Neuronal stem cell (in vitro differentiated cells): ENCODE results near the gene NFASC.

ENCODE experiments used
- DNase-seq: peaks from one replicate; pipeline ENCODE4 v3.0.0-alpha.2; 2013; ENCODE audit warnings: low spot score
- H2AFZ ChIP-seq: one replicate; pipeline ENCODE4 v1.6.1; 2013; ENCODE audit warnings: mild to moderate bottlenecking, low read length, inconsistent platforms
- H2AK5ac ChIP-seq: 2 replicates; pipeline ENCODE4 v1.6.1; 2013; ENCODE audit warnings: low read depth, mild to moderate bottlenecking, inconsistent platforms, low read length, moderate library complexity, mixed read lengths
- H2BK120ac ChIP-seq: 2 replicates; pipeline ENCODE4 v1.6.1; 2013; ENCODE audit warnings: low read depth, mild to moderate bottlenecking, inconsistent platforms, low read length, moderate library complexity, mixed read lengths
- H2BK12ac ChIP-seq: one replicate; pipeline ENCODE4 v1.6.1; 2013; ENCODE audit warnings: low read length, inconsistent platforms
- H2BK15ac ChIP-seq: 2 replicates; pipeline ENCODE4 v1.6.1; 2013; ENCODE audit warnings: mild to moderate bottlenecking, low read length, inconsistent platforms, mixed read lengths
- H2BK5ac ChIP-seq: one replicate; pipeline ENCODE4 v1.6.1; 2013; ENCODE audit warnings: inconsistent platforms, mild to moderate bottlenecking, low read length, moderate library complexity
- H3K14ac ChIP-seq: one replicate; pipeline ENCODE4 v1.6.1; 2013; ENCODE audit warnings: low read length, inconsistent platforms
- H3K18ac ChIP-seq: 2 replicates; pipeline ENCODE4 v1.6.1; 2013; ENCODE audit warnings: low read length, inconsistent platforms
- H3K23ac ChIP-seq: 2 replicates; pipeline ENCODE4 v1.6.1; 2013; ENCODE audit warnings: low read depth, mild to moderate bottlenecking, mixed read lengths, low read length, inconsistent platforms; ENCODE audit not compliant: poor library complexity
- H3K27ac ChIP-seq: replicated peaks from 3 replicates; pipeline ENCODE4 v1.5.1; 2013; ENCODE audit warnings: low read length, inconsistent platforms
- H3K27me3 ChIP-seq, 3 experiments: 2 replicates each; pipeline ENCODE4 v1.6.1; 2013; ENCODE audit warnings: low read length in 3 of 3, mild to moderate bottlenecking in 2 of 3, inconsistent platforms in 1 of 3, low read depth in 1 of 3, mixed read lengths in 1 of 3, moderate library complexity in 1 of 3; ENCODE audit not compliant: control insufficient read depth in 3 of 3, insufficient read depth in 3 of 3
- H3K36me3 ChIP-seq, 2 donors: replicated peaks in 1 of 2; 2 replicates each; pipeline ENCODE4 v1.6.1; 2013; ENCODE audit warnings: low read length in 2 of 2; ENCODE audit not compliant: control insufficient read depth in 2 of 2, insufficient read depth in 2 of 2
- H3K4ac ChIP-seq: 2 replicates; pipeline ENCODE4 v1.6.1; 2013; ENCODE audit warnings: inconsistent platforms, mild to moderate bottlenecking, low read length, moderate library complexity
- H3K4me1 ChIP-seq, 2 donors: 1 replicate in 1 of 2; 2 replicates in 1 of 2; pipeline ENCODE4 v1.6.1; 2013; ENCODE audit warnings: low read length in 2 of 2, low read depth in 1 of 2; ENCODE audit not compliant: control insufficient read depth in 2 of 2, insufficient read depth in 1 of 2
- H3K4me2 ChIP-seq: one replicate; pipeline ENCODE4 v1.6.1; 2013; ENCODE audit warnings: mild to moderate bottlenecking, low read length, inconsistent platforms; ENCODE audit not compliant: insufficient read depth, poor library complexity, severe bottlenecking
- H3K4me3 ChIP-seq, 2 donors: 2 replicates each; pipeline ENCODE4 v1.5.1; 2013; ENCODE audit warnings: low read length in 2 of 2, mild to moderate bottlenecking in 2 of 2, inconsistent platforms in 1 of 2, moderate library complexity in 1 of 2
- H3K79me1 ChIP-seq: one replicate; pipeline ENCODE4 v1.6.1; 2013; ENCODE audit warnings: low read depth, mild to moderate bottlenecking, inconsistent platforms, low read length, moderate library complexity
- H3K9ac ChIP-seq: one replicate; pipeline ENCODE4 v1.6.1; 2013; ENCODE audit warnings: mild to moderate bottlenecking, low read depth, low read length, inconsistent platforms; ENCODE audit not compliant: poor library complexity
- H3K9me3 ChIP-seq, 2 donors: replicated peaks in 1 of 2; 2 replicates each; pipeline versions ENCODE3 to v1.6.1; 2013; ENCODE audit warnings: low read length in 2 of 2, mild to moderate bottlenecking in 2 of 2, inconsistent platforms in 1 of 2, low read depth in 1 of 2, mixed read lengths in 1 of 2, moderate library complexity in 1 of 2; ENCODE audit not compliant: control insufficient read depth in 2 of 2, insufficient read depth in 1 of 2
- H4K8ac ChIP-seq: one replicate; pipeline ENCODE4 v1.6.1; 2013; ENCODE audit warnings: low read depth, mild to moderate bottlenecking, inconsistent platforms, low read length, moderate library complexity
- H4K91ac ChIP-seq: one replicate; pipeline ENCODE4 v1.6.1; 2013; ENCODE audit warnings: low read length, low read depth, mild to moderate bottlenecking, inconsistent platforms; ENCODE audit not compliant: poor library complexity
- WGBS, 2 donors: extraction: QIAGEN DNeasy Blood & Tissue Kit; methylation state at CpG; one replicate each; pipeline ENCODE4 v1.1.7; 2013; ENCODE audit warnings: missing lambda C conversion rate in 2 of 2, mixed read lengths in 1 of 2; ENCODE audit not compliant: insufficient read length in 2 of 2, insufficient replicate concordance in 1 of 2; ENCODE audit errors: extremely low coverage in 2 of 2; 5-methylcytosine and 5-hydroxymethylcytosine counted together

Gene NFASC

GRCh38 chr1:204983881-204984280, 113.2 kb downstream of the NFASC start:
- DNase-seq: no peak
- Histone ChIP-seq H3K27me3 (no peaks in the 10 kb centered on the region), H3K36me3 (no peaks in the 10 kb centered on the region), H3K4me1 (peaks cover 0 to 11% of the 10 kb centered on the region in 2 donors), H2BK5ac (no peak overlapping the region), H3K4me3 (no peak overlapping the region), H3K79me1 (no peaks in the 10 kb centered on the region), H3K9ac (no peak overlapping the region), H3K4me2 (no peak overlapping the region), H2BK15ac (no peak overlapping the region), H3K18ac (no peak overlapping the region), H3K9me3 (no peaks in the 10 kb centered on the region), H2AFZ (no peak overlapping the region), H2BK12ac (no peak overlapping the region), H2AK5ac (no peak overlapping the region), H3K27ac (no peak overlapping the region), H4K8ac (no peak overlapping the region), H3K4ac (no peak overlapping the region), H3K23ac (no peak overlapping the region), H2BK120ac (no peak overlapping the region), H4K91ac (no peak overlapping the region), H3K14ac (no peak overlapping the region)
- no CpG with 5 or more reads among the region's 10 CpGs for WGBS, 2 donors

- Histone ChIP-seq H3K18ac (no peak overlapping the region), H2BK12ac (no peak overlapping the region), H4K8ac (no peak overlapping the region), H3K14ac (no peak overlapping the region), H3K36me3 (no peaks in the 10 kb centered on the region), H3K4me1 (peaks cover 0 to 15% of the 10 kb centered on the region in 2 donors), H2BK5ac (no peak overlapping the region), H3K9ac (no peak overlapping the region), H3K23ac (no peak overlapping the region), H3K9me3 (no peaks in the 10 kb centered on the region), H2AFZ (no peak overlapping the region), H2AK5ac (no peak overlapping the region), H3K27me3 (no peaks in the 10 kb centered on the region), H3K79me1 (no peaks in the 10 kb centered on the region), H2BK15ac (no peak overlapping the region), H3K4me2 (no peak overlapping the region), H3K27ac (no peak overlapping the region), H3K4ac (no peak overlapping the region), H4K91ac (no peak overlapping the region), H3K4me3 (no peak overlapping the region), H2BK120ac (no peak overlapping the region)
- no CpG with 5 or more reads among the region's 8 CpGs for WGBS, 2 donors
- no peak for DNase-seq
Measured at GRCh38 chr1:204984499-204984898, 113.8 kb downstream of the NFASC start.

GRCh38 chr1:204986181-204986580, 115.5 kb downstream of the NFASC start:
- no peak overlapping the region for H3K4ac ChIP-seq
- no CpG with 5 or more reads among the region's 17 CpGs for WGBS, 2 donors

DNA sequence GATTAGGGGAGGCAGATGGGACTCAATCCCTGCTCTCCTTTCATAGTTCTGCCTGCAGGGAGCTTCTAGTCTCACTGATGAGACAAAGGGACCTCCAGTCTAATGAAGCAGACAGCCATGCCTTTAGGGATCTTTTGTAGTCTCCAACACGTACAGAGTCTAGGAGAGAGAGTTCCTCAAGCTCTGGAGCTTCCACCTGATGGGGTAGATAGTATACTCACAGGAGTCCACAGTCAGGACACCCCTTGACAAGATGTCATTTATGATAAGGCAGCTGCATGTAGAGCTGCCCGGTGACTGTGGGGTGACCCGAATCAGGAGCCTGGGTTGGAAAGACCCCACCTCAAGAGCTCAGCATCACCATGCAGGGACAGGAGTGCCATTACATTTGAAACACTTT, 117.0 kb downstream of the NFASC start:
- Histone ChIP-seq H3K27ac (peak overlapping the region; percentile 18), H3K4me1 (peaks cover 6 to 38% of the 10 kb centered on the region in 2 donors), H3K79me1 (no peaks in the 10 kb centered on the region), H2AK5ac (no peak overlapping the region), H3K9me3 (no peaks in the 10 kb centered on the region), H2BK5ac (no peak overlapping the region), H3K36me3 (no peaks in the 10 kb centered on the region), H3K4me3 (no peak overlapping the region), H3K4me2 (no peak overlapping the region), H4K8ac (no peak overlapping the region), H3K23ac (no peak overlapping the region), H2BK12ac (no peak overlapping the region), H4K91ac (no peak overlapping the region), H2BK120ac (no peak overlapping the region), H2BK15ac (no peak overlapping the region), H3K18ac (no peak overlapping the region), H3K27me3 (peaks cover 0 to 19% (median 0%) of the 10 kb centered on the region in 3 experiments), H3K14ac (no peak overlapping the region), H3K9ac (no peak overlapping the region), H3K4ac (no peak overlapping the region), H2AFZ (no peak overlapping the region)
- WGBS, 2 donors: no CpG with 5 or more reads among the region's 3 CpGs
- DNase-seq: no peak

More at GRCh38 chr1:204986181-204986580, 115.5 kb downstream of the NFASC start:
- Histone ChIP-seq H3K4me3 (no peak overlapping the region), H3K36me3 (no peaks in the 10 kb centered on the region), H3K4me2 (no peak overlapping the region), H3K4me1 (peaks cover 3 to 30% of the 10 kb centered on the region in 2 donors), H3K23ac (no peak overlapping the region), H2AK5ac (peak overlapping the region; percentile 41), H2AFZ (no peak overlapping the region), H3K9ac (no peak overlapping the region), H2BK120ac (no peak overlapping the region), H2BK12ac (no peak overlapping the region), H2BK15ac (no peak overlapping the region), H3K14ac (no peak overlapping the region), H4K91ac (no peak overlapping the region), H3K18ac (no peak overlapping the region), H3K9me3 (no peaks in the 10 kb centered on the region), H4K8ac (no peak overlapping the region), H3K79me1 (no peaks in the 10 kb centered on the region), H3K27me3 (peaks cover 0 to 7% (median 0%) of the 10 kb centered on the region in 3 experiments), H2BK5ac (no peak overlapping the region), H3K27ac (no peak overlapping the region)
- DNase-seq: no peak
